Left cardiac atrium (tissue), 2 donors: ENCODE data around the gene TMEM50A. TPM values are rescaled to one million over a fixed set of nuclear protein-coding genes. Genes with fewer than 3 reads are reported as not detected.

Experiments used
- total RNA-seq, 2 donors: library from RNA; stranded (reverse); fragmentation: NEBNext Ultra II Directional; extraction: Animal tissue kit (Norgen Biotek cat#: 25700); gene quantifications; one replicate each; pipeline ENCODE4 v1.2.1, GENCODE V29; 2021
- donor health status: DM: no; HTN: yes; CAD: no; lungs with severe emphysema.
- donor health status: DM: yes; HTN: yes; CAD: no.

Gene TMEM50A
- total RNA-seq, 2 donors from 2014 or later = 87.9 to 105 TPM

Other genes with a start within 250 kb of the TMEM50A start
- 10 to 100 TPM; 31.8 to 37.3 TPM for gene SYF2, start 105.8 kb upstream of the TMEM50A start, total RNA-seq
- 10 to 100 TPM; 40.3 to 57.4 TPM for gene RSRP1, start 90.9 kb upstream of the TMEM50A start, total RNA-seq
- gene RHD, start 65.8 kb upstream of the TMEM50A start, total RNA-seq = under 1 TPM in 1 of 2 donors, not detected in 1; 0.09 TPM
- under 1 TPM; 0.65 to 0.71 TPM for gene RHCE, start 82.5 kb downstream of the TMEM50A start, total RNA-seq
- gene MACO1, start 92.6 kb downstream of the TMEM50A start, total RNA-seq = 10 to 100 TPM; 15.1 to 16.4 TPM
- gene LDLRAP1, start 205.3 kb downstream of the TMEM50A start, total RNA-seq = 10 to 100 TPM in 1 of 2 donors, 1 to 10 TPM in 1; 9.5 to 10.3 TPM